ENCODE results near the gene MAN1A1. TPM values are rescaled to one million over a fixed set of nuclear protein-coding genes. Genes with fewer than 3 reads are reported as not detected.
"Not testable (repeated sequence)": the region's sequence is repeated elsewhere in the genome, so short reads cannot be mapped to it uniquely, and the experiment has no call there.

Gene MAN1A1
- total RNA-seq, 4 donors from 2014 or later = 52.7 to 123 (median 97.1) TPM

GRCh38 chr6:119384444-119384843 lies 34.9 kb upstream of the MAN1A1 start:
- Histone ChIP-seq H3K27ac (no peak overlapping the region), H3K4me1 (no peaks in the 10 kb centered on the region), H3K9me3 (peaks cover 0 to 18% of the 10 kb centered on the region in 2 donors), H3K27me3 (no peaks in the 10 kb centered on the region), H3K36me3 (no peaks in the 10 kb centered on the region), H3K4me3 (no peak overlapping the region)
- intact Hi-C loops (cut with DNase I; ENCODE audit: low total_unique reads) = no loop called here
- TF ChIP-seq POLR2AphosphoS5 (IDR thresholded peaks at IDR 0.05) (no peak), POLR2A (IDR thresholded peaks at IDR 0.05) (no peak), EP300 (IDR thresholded peaks at IDR 0.05; ENCODE audit: low read depth) (no peak)
- TF ChIP-seq, protein P1, sequence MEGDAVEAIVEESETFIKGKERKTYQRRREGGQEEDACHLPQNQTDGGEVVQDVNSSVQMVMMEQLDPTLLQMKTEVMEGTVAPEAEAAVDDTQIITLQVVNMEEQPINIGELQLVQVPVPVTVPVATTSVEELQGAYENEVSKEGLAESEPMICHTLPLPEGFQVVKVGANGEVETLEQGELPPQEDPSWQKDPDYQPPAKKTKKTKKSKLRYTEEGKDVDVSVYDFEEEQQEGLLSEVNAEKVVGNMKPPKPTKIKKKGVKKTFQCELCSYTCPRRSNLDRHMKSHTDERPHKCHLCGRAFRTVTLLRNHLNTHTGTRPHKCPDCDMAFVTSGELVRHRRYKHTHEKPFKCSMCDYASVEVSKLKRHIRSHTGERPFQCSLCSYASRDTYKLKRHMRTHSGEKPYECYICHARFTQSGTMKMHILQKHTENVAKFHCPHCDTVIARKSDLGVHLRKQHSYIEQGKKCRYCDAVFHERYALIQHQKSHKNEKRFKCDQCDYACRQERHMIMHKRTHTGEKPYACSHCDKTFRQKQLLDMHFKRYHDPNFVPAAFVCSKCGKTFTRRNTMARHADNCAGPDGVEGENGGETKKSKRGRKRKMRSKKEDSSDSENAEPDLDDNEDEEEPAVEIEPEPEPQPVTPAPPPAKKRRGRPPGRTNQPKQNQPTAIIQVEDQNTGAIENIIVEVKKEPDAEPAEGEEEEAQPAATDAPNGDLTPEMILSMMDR (IDR thresholded peaks at IDR 0.05) = no peak
- no peak for DNase-seq
- in situ Hi-C loops (cut with MboI; ENCODE audit: low pct_ligation_motif_present in 1 of 4, low pct_unique_long_range_greater_than_20kb in 1 of 4, low sequenced_read_pairs in 3 of 4) = no loop called here

GRCh38 chr6:119379809-119380208 lies 30.2 kb upstream of the MAN1A1 start:
- Histone ChIP-seq H3K9me3 (peaks cover 0 to 3% of the 10 kb centered on the region in 2 donors), H3K27me3 (no peaks in the 10 kb centered on the region), H3K4me1 (no peaks in the 10 kb centered on the region), H3K27ac (no peak overlapping the region), H3K36me3 (no peaks in the 10 kb centered on the region), H3K4me3 (no peak overlapping the region)
- intact Hi-C loops (cut with DNase I; ENCODE audit: low total_unique reads) (no loop called here), in situ Hi-C loops (cut with MboI; ENCODE audit: low pct_ligation_motif_present in 1 of 4, low pct_unique_long_range_greater_than_20kb in 1 of 4, low sequenced_read_pairs in 3 of 4) (no loop called here)
- TF ChIP-seq POLR2A (IDR thresholded peaks at IDR 0.05) = no peak
- no peak for TF ChIP-seq POLR2AphosphoS5 (IDR thresholded peaks at IDR 0.05)
- TF ChIP-seq EP300 (IDR thresholded peaks at IDR 0.05; ENCODE audit: low read depth) = no peak
- TF ChIP-seq, protein P1 (IDR thresholded peaks at IDR 0.05) = no peak
- no peak for DNase-seq

GRCh38 chr6:119377043-119377442 lies 27.5 kb upstream of the MAN1A1 start:
- DNase-seq; H3K27me3 ChIP-seq; H3K4me1 ChIP-seq; H3K36me3 ChIP-seq; intact Hi-C loops (cut with DNase I; ENCODE audit: low total_unique reads); H3K9me3 ChIP-seq; in situ Hi-C loops (cut with MboI; ENCODE audit: low pct_ligation_motif_present in 1 of 4, low pct_unique_long_range_greater_than_20kb in 1 of 4, low sequenced_read_pairs in 3 of 4); H3K27ac ChIP-seq; H3K4me3 ChIP-seq: not testable (repeated sequence)
- 94 to 100% methylated on average over 1 of the region's 1 CpG for WGBS, 2 donors (ENCODE audit: low coverage in 1 of 2)

DNA sequence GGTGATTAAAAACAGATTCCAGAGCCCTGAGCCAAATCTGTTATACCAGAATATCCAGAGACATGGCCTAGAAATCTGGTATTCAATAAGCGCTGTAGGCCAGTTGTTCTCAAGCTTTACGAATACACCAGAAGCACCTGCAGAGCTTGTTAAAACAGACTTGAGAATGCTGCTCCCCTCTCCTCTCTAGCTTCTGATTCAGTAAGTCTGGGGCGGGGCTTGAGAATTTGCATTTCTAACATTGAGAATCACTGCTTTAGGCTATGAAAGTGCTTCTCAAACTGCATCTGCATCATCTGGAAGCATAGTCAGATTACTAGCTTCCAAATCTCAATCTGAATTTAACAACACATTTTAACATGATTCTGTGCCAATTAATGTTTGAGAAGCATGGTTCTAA lies 20.5 kb upstream of the MAN1A1 start:
- TF ChIP-seq EP300 (IDR thresholded peaks at IDR 0.05; ENCODE audit: low read depth) = no peak
- TF ChIP-seq, protein P1 (IDR thresholded peaks at IDR 0.05) = no peak
- TF ChIP-seq POLR2AphosphoS5 (IDR thresholded peaks at IDR 0.05) = no peak
- TF ChIP-seq POLR2A (IDR thresholded peaks at IDR 0.05) = no peak
- Histone ChIP-seq H3K4me3 (no peak overlapping the region), H3K9me3 (no peaks in the 10 kb centered on the region), H3K36me3 (no peaks in the 10 kb centered on the region), H3K27ac (no peak overlapping the region), H3K27me3 (no peaks in the 10 kb centered on the region), H3K4me1 (no peaks in the 10 kb centered on the region)
- intact Hi-C loops (cut with DNase I; ENCODE audit: low total_unique reads) = no loop called here
- DNase-seq = no peak
- in situ Hi-C loops (cut with MboI; ENCODE audit: low pct_ligation_motif_present in 1 of 4, low pct_unique_long_range_greater_than_20kb in 1 of 4, low sequenced_read_pairs in 3 of 4) = no loop called here
- 92% methylated on average over 3 of the region's 3 CpGs; no CpG with 5 or more reads in 1 of the 2 donors for WGBS, 2 donors (ENCODE audit: low coverage in 1 of 2)

GRCh38 chr6:119368921-119369320 lies 19.4 kb upstream of the MAN1A1 start:
- H3K27me3 ChIP-seq = no peaks in the 10 kb centered on the region
- intact Hi-C loops (cut with DNase I; ENCODE audit: low total_unique reads) (no loop called here), in situ Hi-C loops (cut with MboI; ENCODE audit: low pct_ligation_motif_present in 1 of 4, low pct_unique_long_range_greater_than_20kb in 1 of 4, low sequenced_read_pairs in 3 of 4) (no loop called here)
- no peak for TF ChIP-seq POLR2AphosphoS5 (IDR thresholded peaks at IDR 0.05)
- no peak for TF ChIP-seq POLR2A (IDR thresholded peaks at IDR 0.05)
- H3K4me1 ChIP-seq = no peaks in the 10 kb centered on the region
- no peaks in the 10 kb centered on the region for H3K36me3 ChIP-seq
- no peak overlapping the region for H3K27ac ChIP-seq
- WGBS, 2 donors (ENCODE audit: low coverage in 1 of 2) = 93 to 96% methylated on average over 6 of the region's 6 CpGs
- no peaks in the 10 kb centered on the region for H3K9me3 ChIP-seq
- no peak for DNase-seq
- no peak overlapping the region for H3K4me3 ChIP-seq

Data from transverse colon (tissue), 4 donors.